GM13977 (cell line): ENCODE measurements around the gene C5orf63.

Experiments used
- DNase-seq: peaks from one replicate; pipeline ENCODE4 v3.0.0; 2012; ENCODE audit warnings: low spot score
- in situ Hi-C: fragments of 300-500 bp; cut with MboI; formaldehyde crosslinking; loops from one replicate; pipeline ENCODE4 v1.12.0; 2022; ENCODE audit warnings: low sequenced_read_pairs, low pct_unique_long_range_greater_than_20kb, mixed read lengths, inconsistent platforms; ENCODE audit not compliant: unreplicated experiment
- TF ChIP-seq, protein P1 (sequence below): IDR thresholded peaks from 2 replicates; pipeline ENCODE4 v1.5.1; 2012; ENCODE audit warnings: mild to moderate bottlenecking, control low read depth; ENCODE audit not compliant: insufficient read depth; ENCODE audit errors: extremely low read depth, missing control alignments

The C5orf63 gene

DNA sequence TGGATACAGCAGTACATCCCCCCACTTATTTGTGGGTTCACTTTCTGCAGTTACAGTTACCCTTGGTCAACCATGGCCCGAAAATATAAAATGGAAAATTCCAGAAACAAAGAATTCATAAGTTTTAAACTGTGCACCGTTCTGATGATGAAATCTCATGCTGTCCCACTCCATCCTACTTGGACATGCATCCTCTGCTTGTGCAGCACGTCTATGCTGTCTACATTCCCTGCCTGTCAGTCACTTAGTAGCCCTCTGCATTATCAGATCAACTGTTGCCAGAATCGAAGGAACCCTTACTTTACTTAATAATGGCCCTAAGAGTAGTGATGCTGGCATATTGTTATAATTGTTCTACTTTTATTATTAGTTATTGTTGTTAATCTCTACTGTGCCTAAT lies 57.6 kb downstream of the C5orf63 start:
- in situ Hi-C loops = no loop called here
- TF ChIP-seq, protein P1, sequence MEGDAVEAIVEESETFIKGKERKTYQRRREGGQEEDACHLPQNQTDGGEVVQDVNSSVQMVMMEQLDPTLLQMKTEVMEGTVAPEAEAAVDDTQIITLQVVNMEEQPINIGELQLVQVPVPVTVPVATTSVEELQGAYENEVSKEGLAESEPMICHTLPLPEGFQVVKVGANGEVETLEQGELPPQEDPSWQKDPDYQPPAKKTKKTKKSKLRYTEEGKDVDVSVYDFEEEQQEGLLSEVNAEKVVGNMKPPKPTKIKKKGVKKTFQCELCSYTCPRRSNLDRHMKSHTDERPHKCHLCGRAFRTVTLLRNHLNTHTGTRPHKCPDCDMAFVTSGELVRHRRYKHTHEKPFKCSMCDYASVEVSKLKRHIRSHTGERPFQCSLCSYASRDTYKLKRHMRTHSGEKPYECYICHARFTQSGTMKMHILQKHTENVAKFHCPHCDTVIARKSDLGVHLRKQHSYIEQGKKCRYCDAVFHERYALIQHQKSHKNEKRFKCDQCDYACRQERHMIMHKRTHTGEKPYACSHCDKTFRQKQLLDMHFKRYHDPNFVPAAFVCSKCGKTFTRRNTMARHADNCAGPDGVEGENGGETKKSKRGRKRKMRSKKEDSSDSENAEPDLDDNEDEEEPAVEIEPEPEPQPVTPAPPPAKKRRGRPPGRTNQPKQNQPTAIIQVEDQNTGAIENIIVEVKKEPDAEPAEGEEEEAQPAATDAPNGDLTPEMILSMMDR = no peak
- no peak for DNase-seq

DNA sequence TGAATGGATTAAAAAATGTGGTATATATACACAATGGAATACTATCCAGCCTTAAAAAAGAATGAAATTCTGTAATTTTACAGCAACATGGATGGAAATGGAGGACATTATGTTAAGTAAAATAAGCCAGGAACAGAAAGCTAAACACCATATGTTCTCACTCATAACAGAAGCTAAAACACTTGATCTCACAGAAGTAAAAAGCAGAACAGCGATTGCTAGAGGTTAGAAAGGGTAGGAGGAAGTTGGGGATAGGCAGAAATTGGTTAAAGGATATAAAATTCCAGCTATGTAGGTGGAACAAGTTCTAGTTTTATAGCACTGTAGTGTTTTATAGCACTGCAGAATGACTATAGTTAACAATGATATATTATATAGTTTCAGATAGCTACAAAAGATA lies 58.7 kb downstream of the C5orf63 start:
- in situ Hi-C loops = no loop called here

DNA sequence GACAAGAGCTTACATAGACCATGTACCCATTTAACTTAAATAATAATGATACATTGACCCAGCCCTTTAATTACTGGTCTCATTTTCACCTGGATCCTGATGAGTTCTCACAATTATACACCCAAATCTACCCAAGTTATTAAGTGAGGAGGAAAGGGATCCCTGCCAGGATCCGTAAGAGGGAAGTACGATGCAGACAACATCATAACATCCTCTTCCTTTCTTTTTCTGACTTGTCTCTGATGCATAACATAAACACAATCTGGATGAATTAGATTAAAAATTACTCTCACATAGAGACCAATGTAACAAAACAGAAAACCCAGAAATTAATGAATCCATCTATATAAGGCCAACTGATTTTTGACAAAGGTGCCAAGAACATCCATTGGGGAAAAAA lies 59.9 kb downstream of the C5orf63 start:
- no peak for DNase-seq
- TF ChIP-seq, protein P1 = no peak
- in situ Hi-C loops = no loop called here

More for the DNA sequence above, 58.7 kb downstream of the C5orf63 start:
- DNase-seq = no peak
- TF ChIP-seq, protein P1 = no peak

DNA sequence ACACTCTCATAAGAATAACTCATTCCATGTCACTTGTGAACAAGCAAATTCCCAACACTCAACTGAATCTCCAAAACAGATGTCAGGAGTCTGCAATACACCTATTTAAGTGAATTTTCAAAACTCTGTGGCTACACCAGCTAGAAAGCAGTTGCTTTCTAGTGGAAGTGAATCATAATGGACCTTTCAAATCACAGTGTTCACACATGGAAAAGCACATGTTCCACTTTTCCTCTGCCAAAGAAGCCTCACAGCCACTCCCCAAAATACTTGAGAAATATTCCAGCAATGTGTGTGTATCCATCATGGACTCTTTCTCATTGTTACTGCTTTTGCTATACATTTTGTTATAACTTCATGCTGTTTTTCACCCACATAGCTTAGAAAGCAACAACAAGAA lies 60.4 kb downstream of the C5orf63 start:
- in situ Hi-C loops = no loop called here
- DNase-seq = no peak
- TF ChIP-seq, protein P1 = no peak

DNA sequence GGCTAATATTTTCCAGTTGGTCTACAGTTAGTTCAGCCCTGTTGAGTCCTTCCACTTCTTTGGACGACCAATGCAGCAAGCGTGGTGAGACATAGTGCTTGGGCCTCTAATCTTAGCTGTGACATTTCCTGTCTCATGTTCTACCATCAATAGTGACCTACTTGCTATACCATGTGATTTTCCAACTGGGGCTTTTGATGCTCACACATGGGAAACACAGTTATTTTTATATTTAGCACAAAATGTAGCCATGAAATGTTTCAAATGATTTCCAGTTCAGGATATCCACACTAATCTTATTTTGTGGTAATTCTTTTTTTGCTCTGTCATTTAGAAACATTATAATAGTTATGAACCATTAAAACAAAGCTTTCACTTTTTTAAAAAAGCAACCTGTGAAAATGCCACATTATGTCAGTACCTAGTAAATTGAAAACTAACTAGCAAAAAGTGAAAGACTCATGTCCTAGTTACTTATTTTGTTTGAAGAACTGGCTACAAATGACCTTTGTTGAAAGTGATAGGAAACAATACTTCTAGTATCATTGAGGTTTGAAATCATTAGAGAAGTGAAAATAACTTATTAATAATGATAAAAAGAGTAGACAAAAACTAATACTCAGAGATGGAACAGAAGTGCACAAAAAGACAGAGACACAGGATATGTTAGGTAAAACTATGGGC lies 61.2 kb downstream of the C5orf63 start:
- TF ChIP-seq, protein P1 = no peak
- in situ Hi-C loops = no loop called here
- DNase-seq = no peak

DNA sequence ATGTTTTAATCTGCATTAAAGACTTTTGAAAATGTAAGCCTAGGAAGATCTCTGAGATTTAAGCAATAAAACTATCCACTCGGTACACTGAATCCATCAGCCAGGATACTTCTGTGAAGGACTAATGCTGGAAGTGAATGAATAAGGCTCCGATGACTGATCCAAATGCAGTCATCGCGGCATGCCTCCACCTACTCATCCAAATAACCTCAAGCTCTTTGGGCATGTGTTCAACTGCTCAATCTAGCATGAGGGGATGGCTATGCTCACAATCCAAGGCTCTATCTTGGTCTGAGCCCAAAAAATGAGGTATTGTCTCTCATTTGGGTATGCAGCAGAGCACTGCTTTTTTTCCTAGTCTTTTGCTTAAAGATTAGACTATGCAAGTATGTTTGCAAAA lies 62.1 kb downstream of the C5orf63 start:
- TF ChIP-seq, protein P1 = no peak
- DNase-seq = no peak
- in situ Hi-C loops = no loop called here
